ENCODE data around the gene FBXL14.

FBXL14 gene

DNA sequence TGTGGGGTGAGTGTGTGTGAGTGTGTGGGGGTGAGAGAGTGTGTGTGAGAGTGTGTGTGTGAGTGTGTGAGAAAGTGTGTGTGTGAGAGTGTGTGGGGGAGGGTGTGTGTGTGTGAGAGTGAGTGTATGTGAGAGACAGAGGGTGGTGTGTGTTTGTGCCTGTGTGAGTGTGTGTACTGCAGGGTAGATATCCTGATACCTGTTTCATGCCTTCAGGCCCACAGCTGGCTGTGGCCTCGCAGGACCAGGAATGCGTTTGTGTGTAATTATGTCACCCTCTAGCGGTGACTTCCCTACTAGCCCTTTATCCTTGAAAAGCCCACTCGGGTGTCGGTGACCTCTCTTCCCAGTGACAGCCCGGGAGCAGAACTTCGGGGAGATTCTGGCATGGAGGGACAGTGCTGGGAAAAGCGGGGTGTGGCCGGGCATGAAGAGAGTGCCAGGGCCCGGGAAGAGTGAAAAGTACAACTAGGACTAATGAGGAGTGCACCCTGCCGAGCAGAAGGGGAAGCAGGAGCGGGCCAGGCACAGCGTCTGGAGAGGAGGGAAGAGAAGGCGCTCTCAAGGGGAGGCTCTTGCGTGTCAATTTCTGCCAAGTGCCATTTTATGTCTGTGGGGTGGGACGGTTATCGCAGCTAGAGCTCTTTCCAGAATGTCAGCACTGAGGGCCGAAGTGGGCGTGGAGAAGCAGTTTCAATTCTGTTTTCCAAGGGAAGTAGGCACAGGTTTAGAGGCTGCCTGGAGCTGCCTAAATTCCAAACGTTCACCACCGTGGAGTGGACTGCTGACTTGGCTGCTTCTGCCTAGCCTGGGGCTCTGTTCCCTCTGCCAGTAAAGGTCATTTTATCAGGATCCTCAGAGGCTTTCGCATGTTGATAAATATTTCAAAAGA lies 11.0 kb upstream of the FBXL14 start:
- ChIA-PET CTCF (interaction anchor here (0.6 to 2.5 kb wide), 14 partner anchors 8 to 947 kb away, joined by 3 to 12 read pairs (median 4); no protein-coding TSS in a partner anchor), POLR2A (interaction anchor here (1.3 to 2.5 kb wide), 4 partner anchors 11 to 130 kb away, joined by 3 to 22 read pairs (median 4); no protein-coding TSS in a partner anchor)
- Histone ChIP-seq H3K27ac (ENCODE audit: extremely low read depth, low read depth, low read length) (peak overlapping the region; percentile 78), H3K36me3 (ENCODE audit: control insufficient read depth in 2 of 2, insufficient read depth in 1 of 2, low read length in 2 of 2) (no peaks in the 10 kb centered on the region), H3K9me3 (ENCODE audit: control insufficient read depth, insufficient read depth, low read depth, low read length) (no peaks in the 10 kb centered on the region), H3K4me1 (ENCODE audit: control insufficient read depth, insufficient read depth, low read length) (peaks cover 6% of the 10 kb centered on the region; the same call in 1 of the 2 replicates), H3K4me3 (ENCODE audit: low read depth, low read length) (peak overlapping the region; percentile 47)
- TF ChIP-seq ZNF658 (tag by site-specific recombination; IDR thresholded peaks at IDR 0.05) (peak; percentile 43; the same call in 1 of the 2 replicates), ZNF548 (tag by site-specific recombination; IDR thresholded peaks at IDR 0.05) (peak; percentile 54; the same call in 1 of the 2 replicates), ZNF629 (tag by site-specific recombination; IDR thresholded peaks at IDR 0.05) (no peak), ZNF843 (tag by site-specific recombination; IDR thresholded peaks at IDR 0.05) (peak; percentile 69), ZNF324 (tag by site-specific recombination; IDR thresholded peaks at IDR 0.05) (peak; percentile 91), YY1 (tag by site-specific recombination; IDR thresholded peaks at IDR 0.05) (peak; percentile 56; the same call in 1 of the 2 replicates), KLF10 (tag by site-specific recombination; IDR thresholded peaks at IDR 0.05) (no peak; the same call in 1 of the 2 replicates), ZNF394 (tag by site-specific recombination; IDR thresholded peaks at IDR 0.05; ENCODE audit: borderline replicate concordance) (no peak), BCL11B (tag by site-specific recombination; IDR thresholded peaks at IDR 0.05; ENCODE audit: low read depth) (peak; percentile 90), ZSCAN30 (tag by site-specific recombination; IDR thresholded peaks at IDR 0.05) (peak; percentile 69), ZNF114 (tag by site-specific recombination; IDR thresholded peaks at IDR 0.05) (no peak), ZFHX2 (tag by site-specific recombination; conservative IDR thresholded peaks at IDR 0.05) (peak; percentile 97), ZFP69B (tag by site-specific recombination; IDR thresholded peaks at IDR 0.05) (peak; percentile 61; the same call in 1 of the 2 replicates)
- TF ChIP-seq, protein P1, sequence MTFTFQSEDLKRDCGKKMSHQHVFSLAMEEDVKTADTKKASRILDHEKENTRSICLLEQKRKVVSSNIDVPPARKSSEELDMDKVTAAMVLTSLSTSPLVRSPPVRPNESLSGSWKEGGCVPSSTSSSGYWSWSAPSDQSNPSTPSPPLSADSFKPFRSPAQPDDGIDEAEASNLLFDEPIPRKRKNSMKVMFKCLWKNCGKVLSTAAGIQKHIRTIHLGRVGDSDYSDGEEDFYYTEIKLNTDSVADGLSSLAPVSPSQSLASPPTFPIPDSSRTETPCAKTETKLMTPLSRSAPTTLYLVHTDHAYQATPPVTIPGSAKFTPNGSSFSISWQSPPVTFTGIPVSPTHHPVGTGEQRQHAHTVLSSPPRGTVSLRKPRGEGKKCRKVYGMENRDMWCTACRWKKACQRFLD (tag by site-specific recombination; IDR thresholded peaks at IDR 0.05) = no peak
- TF ChIP-seq, protein P2, sequence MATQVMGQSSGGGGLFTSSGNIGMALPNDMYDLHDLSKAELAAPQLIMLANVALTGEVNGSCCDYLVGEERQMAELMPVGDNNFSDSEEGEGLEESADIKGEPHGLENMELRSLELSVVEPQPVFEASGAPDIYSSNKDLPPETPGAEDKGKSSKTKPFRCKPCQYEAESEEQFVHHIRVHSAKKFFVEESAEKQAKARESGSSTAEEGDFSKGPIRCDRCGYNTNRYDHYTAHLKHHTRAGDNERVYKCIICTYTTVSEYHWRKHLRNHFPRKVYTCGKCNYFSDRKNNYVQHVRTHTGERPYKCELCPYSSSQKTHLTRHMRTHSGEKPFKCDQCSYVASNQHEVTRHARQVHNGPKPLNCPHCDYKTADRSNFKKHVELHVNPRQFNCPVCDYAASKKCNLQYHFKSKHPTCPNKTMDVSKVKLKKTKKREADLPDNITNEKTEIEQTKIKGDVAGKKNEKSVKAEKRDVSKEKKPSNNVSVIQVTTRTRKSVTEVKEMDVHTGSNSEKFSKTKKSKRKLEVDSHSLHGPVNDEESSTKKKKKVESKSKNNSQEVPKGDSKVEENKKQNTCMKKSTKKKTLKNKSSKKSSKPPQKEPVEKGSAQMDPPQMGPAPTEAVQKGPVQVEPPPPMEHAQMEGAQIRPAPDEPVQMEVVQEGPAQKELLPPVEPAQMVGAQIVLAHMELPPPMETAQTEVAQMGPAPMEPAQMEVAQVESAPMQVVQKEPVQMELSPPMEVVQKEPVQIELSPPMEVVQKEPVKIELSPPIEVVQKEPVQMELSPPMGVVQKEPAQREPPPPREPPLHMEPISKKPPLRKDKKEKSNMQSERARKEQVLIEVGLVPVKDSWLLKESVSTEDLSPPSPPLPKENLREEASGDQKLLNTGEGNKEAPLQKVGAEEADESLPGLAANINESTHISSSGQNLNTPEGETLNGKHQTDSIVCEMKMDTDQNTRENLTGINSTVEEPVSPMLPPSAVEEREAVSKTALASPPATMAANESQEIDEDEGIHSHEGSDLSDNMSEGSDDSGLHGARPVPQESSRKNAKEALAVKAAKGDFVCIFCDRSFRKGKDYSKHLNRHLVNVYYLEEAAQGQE (tag by site-specific recombination; IDR thresholded peaks at IDR 0.05) = 0 out of 2 replicates have a peak, but pooled peaks have one; percentile 39
- TF ChIP-seq, protein P3, sequence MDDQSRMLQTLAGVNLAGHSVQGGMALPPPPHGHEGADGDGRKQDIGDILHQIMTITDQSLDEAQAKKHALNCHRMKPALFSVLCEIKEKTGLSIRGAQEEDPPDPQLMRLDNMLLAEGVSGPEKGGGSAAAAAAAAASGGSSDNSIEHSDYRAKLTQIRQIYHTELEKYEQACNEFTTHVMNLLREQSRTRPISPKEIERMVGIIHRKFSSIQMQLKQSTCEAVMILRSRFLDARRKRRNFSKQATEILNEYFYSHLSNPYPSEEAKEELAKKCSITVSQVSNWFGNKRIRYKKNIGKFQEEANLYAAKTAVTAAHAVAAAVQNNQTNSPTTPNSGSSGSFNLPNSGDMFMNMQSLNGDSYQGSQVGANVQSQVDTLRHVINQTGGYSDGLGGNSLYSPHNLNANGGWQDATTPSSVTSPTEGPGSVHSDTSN (CRISPR knock-in tag; IDR thresholded peaks at IDR 0.05) = no peak
- TF ChIP-seq, protein P4, sequence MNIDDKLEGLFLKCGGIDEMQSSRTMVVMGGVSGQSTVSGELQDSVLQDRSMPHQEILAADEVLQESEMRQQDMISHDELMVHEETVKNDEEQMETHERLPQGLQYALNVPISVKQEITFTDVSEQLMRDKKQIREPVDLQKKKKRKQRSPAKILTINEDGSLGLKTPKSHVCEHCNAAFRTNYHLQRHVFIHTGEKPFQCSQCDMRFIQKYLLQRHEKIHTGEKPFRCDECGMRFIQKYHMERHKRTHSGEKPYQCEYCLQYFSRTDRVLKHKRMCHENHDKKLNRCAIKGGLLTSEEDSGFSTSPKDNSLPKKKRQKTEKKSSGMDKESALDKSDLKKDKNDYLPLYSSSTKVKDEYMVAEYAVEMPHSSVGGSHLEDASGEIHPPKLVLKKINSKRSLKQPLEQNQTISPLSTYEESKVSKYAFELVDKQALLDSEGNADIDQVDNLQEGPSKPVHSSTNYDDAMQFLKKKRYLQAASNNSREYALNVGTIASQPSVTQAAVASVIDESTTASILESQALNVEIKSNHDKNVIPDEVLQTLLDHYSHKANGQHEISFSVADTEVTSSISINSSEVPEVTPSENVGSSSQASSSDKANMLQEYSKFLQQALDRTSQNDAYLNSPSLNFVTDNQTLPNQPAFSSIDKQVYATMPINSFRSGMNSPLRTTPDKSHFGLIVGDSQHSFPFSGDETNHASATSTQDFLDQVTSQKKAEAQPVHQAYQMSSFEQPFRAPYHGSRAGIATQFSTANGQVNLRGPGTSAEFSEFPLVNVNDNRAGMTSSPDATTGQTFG (tag by site-specific recombination; IDR thresholded peaks at IDR 0.05; ENCODE audit: borderline replicate concordance) = peak; percentile 84
- TF ChIP-seq, protein P5, sequence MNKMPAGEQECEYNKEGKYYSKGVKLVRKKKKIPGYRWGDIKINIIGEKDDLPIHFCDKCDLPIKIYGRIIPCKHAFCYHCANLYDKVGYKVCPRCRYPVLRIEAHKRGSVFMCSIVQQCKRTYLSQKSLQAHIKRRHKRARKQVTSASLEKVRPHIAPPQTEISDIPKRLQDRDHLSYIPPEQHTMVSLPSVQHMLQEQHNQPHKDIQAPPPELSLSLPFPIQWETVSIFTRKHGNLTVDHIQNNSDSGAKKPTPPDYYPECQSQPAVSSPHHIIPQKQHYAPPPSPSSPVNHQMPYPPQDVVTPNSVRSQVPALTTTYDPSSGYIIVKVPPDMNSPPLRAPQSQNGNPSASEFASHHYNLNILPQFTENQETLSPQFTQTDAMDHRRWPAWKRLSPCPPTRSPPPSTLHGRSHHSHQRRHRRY (tag by site-specific recombination; IDR thresholded peaks at IDR 0.05) = peak; percentile 96; the same call in 1 of the 2 replicates
- TF ChIP-seq, protein P6, sequence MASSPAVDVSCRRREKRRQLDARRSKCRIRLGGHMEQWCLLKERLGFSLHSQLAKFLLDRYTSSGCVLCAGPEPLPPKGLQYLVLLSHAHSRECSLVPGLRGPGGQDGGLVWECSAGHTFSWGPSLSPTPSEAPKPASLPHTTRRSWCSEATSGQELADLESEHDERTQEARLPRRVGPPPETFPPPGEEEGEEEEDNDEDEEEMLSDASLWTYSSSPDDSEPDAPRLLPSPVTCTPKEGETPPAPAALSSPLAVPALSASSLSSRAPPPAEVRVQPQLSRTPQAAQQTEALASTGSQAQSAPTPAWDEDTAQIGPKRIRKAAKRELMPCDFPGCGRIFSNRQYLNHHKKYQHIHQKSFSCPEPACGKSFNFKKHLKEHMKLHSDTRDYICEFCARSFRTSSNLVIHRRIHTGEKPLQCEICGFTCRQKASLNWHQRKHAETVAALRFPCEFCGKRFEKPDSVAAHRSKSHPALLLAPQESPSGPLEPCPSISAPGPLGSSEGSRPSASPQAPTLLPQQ (tag by site-specific recombination; IDR thresholded peaks at IDR 0.05) = peak; percentile 53; the same call in 1 of the 2 replicates
- TF ChIP-seq, protein P7, sequence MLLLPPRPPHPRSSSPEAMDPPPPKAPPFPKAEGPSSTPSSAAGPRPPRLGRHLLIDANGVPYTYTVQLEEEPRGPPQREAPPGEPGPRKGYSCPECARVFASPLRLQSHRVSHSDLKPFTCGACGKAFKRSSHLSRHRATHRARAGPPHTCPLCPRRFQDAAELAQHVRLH (tag by site-specific recombination; IDR thresholded peaks at IDR 0.05) = peak; percentile 95
- TF ChIP-seq, protein P8, sequence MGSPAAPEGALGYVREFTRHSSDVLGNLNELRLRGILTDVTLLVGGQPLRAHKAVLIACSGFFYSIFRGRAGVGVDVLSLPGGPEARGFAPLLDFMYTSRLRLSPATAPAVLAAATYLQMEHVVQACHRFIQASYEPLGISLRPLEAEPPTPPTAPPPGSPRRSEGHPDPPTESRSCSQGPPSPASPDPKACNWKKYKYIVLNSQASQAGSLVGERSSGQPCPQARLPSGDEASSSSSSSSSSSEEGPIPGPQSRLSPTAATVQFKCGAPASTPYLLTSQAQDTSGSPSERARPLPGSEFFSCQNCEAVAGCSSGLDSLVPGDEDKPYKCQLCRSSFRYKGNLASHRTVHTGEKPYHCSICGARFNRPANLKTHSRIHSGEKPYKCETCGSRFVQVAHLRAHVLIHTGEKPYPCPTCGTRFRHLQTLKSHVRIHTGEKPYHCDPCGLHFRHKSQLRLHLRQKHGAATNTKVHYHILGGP (tag by site-specific recombination; IDR thresholded peaks at IDR 0.05) = 0 out of 2 replicates have a peak, but pooled peaks have one; percentile 18
